K562 (cell line): ENCODE results near the gene JUND. TPM values are rescaled to one million over a fixed set of nuclear protein-coding genes. Genes with fewer than 3 reads are reported as not detected.

Experiments used
- ATF1 ChIP-seq, 2 experiments: fragments of 450-650 bp in 1 of 2; IDR thresholded peaks; 2 replicates each; pipeline ENCODE4 v1.6.1; 2016; ENCODE audit warnings: missing compliant biosample characterization in 1 of 2, missing genetic modification characterization in 1 of 2
- HMGN3 ChIP-seq: IDR thresholded peaks from 2 replicates; pipeline ENCODE4 v1.6.1; 2011; ENCODE audit warnings: borderline replicate concordance, low read depth, mild to moderate bottlenecking, mixed read lengths, low read length; ENCODE audit not compliant: insufficient read length; ENCODE audit errors: extremely low read depth
- IRF9 ChIP-seq: fragments of 450-650 bp; IDR thresholded peaks from 2 replicates; pipeline ENCODE4 v1.6.1; 2016; ENCODE audit warnings: missing biosample characterization, missing genetic modification characterization
- KLF1 ChIP-seq: fragments of 450-650 bp; IDR thresholded peaks from 2 replicates; pipeline ENCODE4 v1.6.1; 2016; ENCODE audit warnings: missing genetic modification characterization, missing compliant biosample characterization
- MBD2 ChIP-seq: sonication (generic); IDR thresholded peaks from 2 replicates; pipeline ENCODE4 v1.6.1; 2016; ENCODE audit warnings: low read depth, borderline replicate concordance
- NEUROD1 ChIP-seq: fragments of 150-350 bp; IDR thresholded peaks from 2 replicates; pipeline ENCODE4 v1.6.1; 2014; ENCODE audit warnings: borderline replicate concordance, low read length, low read depth; ENCODE audit not compliant: partially characterized antibody
- POLR3G ChIP-seq: IDR thresholded peaks from 2 replicates; pipeline ENCODE4 v1.6.1; 2011; ENCODE audit not compliant: insufficient read length, insufficient replicate concordance; ENCODE audit errors: extremely low read depth
- SIN3B ChIP-seq: fragments of 450-650 bp; IDR thresholded peaks from 2 replicates; pipeline ENCODE4 v1.6.1; 2017; ENCODE audit warnings: low read depth, mild to moderate bottlenecking, moderate library complexity
- SPI1 ChIP-seq: IDR thresholded peaks from 2 replicates; pipeline ENCODE4 v1.6.1; 2011; ENCODE audit warnings: low read depth, low read length, control low read depth, borderline replicate concordance
- TAF7 ChIP-seq: fragments of 450-650 bp; IDR thresholded peaks from 2 replicates; pipeline ENCODE4 v1.6.1; 2016; ENCODE audit warnings: missing genetic modification characterization, missing compliant biosample characterization
- TCF7 ChIP-seq: sonication (generic); IDR thresholded peaks from 2 replicates; pipeline ENCODE4 v1.6.1; 2016; ENCODE audit warnings: antibody characterized with exemption, borderline replicate concordance
- ZNF639 ChIP-seq, 2 experiments: fragments of 200-800 bp in 1 of 2; sonication (Bioruptor generic) in 1 of 2; sonication (generic) in 1 of 2; formaldehyde crosslinking in 1 of 2; IDR thresholded peaks in 1 of 2; conservative IDR thresholded peaks in 1 of 2; 2 replicates each; pipeline versions ENCODE4 v1.5.0 to v1.6.1; 2016 to 2020; ENCODE audit warnings: missing compliant biosample characterization in 1 of 2, missing genetic modification characterization in 1 of 2, missing genetic modification reagents in 1 of 2
- ZNF830 ChIP-seq: fragments of 250-450 bp; sonication (Bioruptor Pico); IDR thresholded peaks from 2 replicates; pipeline ENCODE4 v1.5.0; 2021; ENCODE audit warnings: mild to moderate bottlenecking
- polyA plus RNA-seq, 8 experiments: library from polyadenylated mRNA; depleted of rRNA in 4 of 8; stranded (reverse) in 5 of 8; unstranded in 3 of 8; fragments of >200 nt; fragmentation: Nextera tagmentation in 2 of 8; fragmentation: Illumina TruSeq in 1 of 8; extraction: Ambion mirVana in 2 of 8; extraction: Trizol in 1 of 8; gene quantifications; 2 replicates each; pipeline versions ENCODE4 v1.2.1 to v1.2.3, GENCODE V29; 2011 to 2014; ENCODE audit warnings: inconsistent platforms in 1 of 8, missing spikeins in 1 of 8
- total RNA-seq, 7 experiments: library from RNA; depleted of rRNA in 6 of 7; stranded (reverse); fragments of >200 nt in 6 of 7; fragmentation: Illumina TruSeq in 2 of 7; extraction: Trizol in 2 of 7; gene quantifications; 2 replicates each; pipeline versions ENCODE4 v1.2.1 to v1.2.3, GENCODE V29; 2011 to 2021; ENCODE audit warnings: low replicate concordance in 1 of 7
- TF ChIP-seq, protein P1 (sequence below): fragments of 150-350 bp; conservative IDR thresholded peaks from 2 replicates; pipeline ENCODE4 v1.6.1; 2014; ENCODE audit warnings: low read length
- TF ChIP-seq, protein P2 (sequence below): conservative IDR thresholded peaks from 2 replicates; pipeline ENCODE4 v1.6.1; 2011; ENCODE audit warnings: low read depth, mild to moderate bottlenecking, low read length; ENCODE audit not compliant: control insufficient read depth
- TF ChIP-seq, protein P3 (sequence below): fragments of 450-650 bp; IDR thresholded peaks from 2 replicates; pipeline ENCODE4 v1.6.1; 2016; ENCODE audit warnings: borderline replicate concordance

The JUND gene
- total and polyA plus RNA-seq, 9 of the 15 experiments (the other 6 are each of a cell fraction or from before 2014, with no cell fraction given): 6.4 to 286 (median 42.3) TPM

- TF ChIP-seq SIN3B: peak; percentile 64; the same call in 1 of the 2 replicates
- peak; percentile 83 for TF ChIP-seq HMGN3
- no peak for TF ChIP-seq TAF7 (tag)
- no peak for TF ChIP-seq TCF7
- TF ChIP-seq MBD2: peak; percentile 94
- TF ChIP-seq ZNF830 (CRISPR knock-in tag): 0 out of 2 replicates have a peak, but pooled peaks have one; percentile 29
- TF ChIP-seq IRF9: no peak
- TF ChIP-seq NEUROD1: peak; percentile 92
- no peak for TF ChIP-seq ATF1 (CRISPR knock-in tag; IDR thresholded peaks at IDR 0.05)
- peak; percentile 85 for TF ChIP-seq ATF1 (tag; IDR thresholded peaks at IDR 0.05)
- peak in 1 of 2 experiments; percentile 87; a peak in 2 of 4 replicates for TF ChIP-seq ZNF639 (CRISPR knock-in tag; conservative IDR thresholded peaks at IDR 0.05 in 1 of 2, IDR thresholded peaks at IDR 0.05 in 1 of 2)
- TF ChIP-seq, protein P1, sequence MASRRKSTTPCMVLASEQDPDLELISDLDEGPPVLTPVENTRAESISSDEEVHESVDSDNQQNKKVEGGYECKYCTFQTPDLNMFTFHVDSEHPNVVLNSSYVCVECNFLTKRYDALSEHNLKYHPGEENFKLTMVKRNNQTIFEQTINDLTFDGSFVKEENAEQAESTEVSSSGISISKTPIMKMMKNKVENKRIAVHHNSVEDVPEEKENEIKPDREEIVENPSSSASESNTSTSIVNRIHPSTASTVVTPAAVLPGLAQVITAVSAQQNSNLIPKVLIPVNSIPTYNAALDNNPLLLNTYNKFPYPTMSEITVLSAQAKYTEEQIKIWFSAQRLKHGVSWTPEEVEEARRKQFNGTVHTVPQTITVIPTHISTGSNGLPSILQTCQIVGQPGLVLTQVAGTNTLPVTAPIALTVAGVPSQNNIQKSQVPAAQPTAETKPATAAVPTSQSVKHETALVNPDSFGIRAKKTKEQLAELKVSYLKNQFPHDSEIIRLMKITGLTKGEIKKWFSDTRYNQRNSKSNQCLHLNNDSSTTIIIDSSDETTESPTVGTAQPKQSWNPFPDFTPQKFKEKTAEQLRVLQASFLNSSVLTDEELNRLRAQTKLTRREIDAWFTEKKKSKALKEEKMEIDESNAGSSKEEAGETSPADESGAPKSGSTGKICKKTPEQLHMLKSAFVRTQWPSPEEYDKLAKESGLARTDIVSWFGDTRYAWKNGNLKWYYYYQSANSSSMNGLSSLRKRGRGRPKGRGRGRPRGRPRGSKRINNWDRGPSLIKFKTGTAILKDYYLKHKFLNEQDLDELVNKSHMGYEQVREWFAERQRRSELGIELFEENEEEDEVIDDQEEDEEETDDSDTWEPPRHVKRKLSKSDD: no peak
- TF ChIP-seq KLF1 (tag): peak; percentile 36; the same call in 1 of the 2 replicates
- TF ChIP-seq POLR3G: no peak
- TF ChIP-seq, protein P2, sequence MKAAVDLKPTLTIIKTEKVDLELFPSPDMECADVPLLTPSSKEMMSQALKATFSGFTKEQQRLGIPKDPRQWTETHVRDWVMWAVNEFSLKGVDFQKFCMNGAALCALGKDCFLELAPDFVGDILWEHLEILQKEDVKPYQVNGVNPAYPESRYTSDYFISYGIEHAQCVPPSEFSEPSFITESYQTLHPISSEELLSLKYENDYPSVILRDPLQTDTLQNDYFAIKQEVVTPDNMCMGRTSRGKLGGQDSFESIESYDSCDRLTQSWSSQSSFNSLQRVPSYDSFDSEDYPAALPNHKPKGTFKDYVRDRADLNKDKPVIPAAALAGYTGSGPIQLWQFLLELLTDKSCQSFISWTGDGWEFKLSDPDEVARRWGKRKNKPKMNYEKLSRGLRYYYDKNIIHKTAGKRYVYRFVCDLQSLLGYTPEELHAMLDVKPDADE: peak; percentile 53; the same call in 1 of the 2 replicates
- TF ChIP-seq, protein P3, sequence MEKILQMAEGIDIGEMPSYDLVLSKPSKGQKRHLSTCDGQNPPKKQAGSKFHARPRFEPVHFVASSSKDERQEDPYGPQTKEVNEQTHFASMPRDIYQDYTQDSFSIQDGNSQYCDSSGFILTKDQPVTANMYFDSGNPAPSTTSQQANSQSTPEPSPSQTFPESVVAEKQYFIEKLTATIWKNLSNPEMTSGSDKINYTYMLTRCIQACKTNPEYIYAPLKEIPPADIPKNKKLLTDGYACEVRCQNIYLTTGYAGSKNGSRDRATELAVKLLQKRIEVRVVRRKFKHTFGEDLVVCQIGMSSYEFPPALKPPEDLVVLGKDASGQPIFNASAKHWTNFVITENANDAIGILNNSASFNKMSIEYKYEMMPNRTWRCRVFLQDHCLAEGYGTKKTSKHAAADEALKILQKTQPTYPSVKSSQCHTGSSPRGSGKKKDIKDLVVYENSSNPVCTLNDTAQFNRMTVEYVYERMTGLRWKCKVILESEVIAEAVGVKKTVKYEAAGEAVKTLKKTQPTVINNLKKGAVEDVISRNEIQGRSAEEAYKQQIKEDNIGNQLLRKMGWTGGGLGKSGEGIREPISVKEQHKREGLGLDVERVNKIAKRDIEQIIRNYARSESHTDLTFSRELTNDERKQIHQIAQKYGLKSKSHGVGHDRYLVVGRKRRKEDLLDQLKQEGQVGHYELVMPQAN: no peak; the same call in 1 of the 2 replicates
- peak; percentile 62; the same call in 1 of the 2 replicates for TF ChIP-seq SPI1
Measured at GRCh38 chr19:18322759-18323460, 41.5 kb upstream of the JUND start, which contains the start of gene LSM4 (continued).
